Erythroblast (primary cell): ENCODE measurements around the gene TCF7L2.

Source experiments
- GATA1 ChIP-seq: IDR thresholded peaks from 2 replicates; pipeline ENCODE4 v1.6.1; 2011; ENCODE audit warnings: low read depth, mild to moderate bottlenecking, control low read depth, low read length, moderate library complexity
- POLR2A ChIP-seq: IDR thresholded peaks from 2 replicates; pipeline ENCODE4 v1.6.1; 2011; ENCODE audit warnings: mild to moderate bottlenecking, low read length

DNA sequence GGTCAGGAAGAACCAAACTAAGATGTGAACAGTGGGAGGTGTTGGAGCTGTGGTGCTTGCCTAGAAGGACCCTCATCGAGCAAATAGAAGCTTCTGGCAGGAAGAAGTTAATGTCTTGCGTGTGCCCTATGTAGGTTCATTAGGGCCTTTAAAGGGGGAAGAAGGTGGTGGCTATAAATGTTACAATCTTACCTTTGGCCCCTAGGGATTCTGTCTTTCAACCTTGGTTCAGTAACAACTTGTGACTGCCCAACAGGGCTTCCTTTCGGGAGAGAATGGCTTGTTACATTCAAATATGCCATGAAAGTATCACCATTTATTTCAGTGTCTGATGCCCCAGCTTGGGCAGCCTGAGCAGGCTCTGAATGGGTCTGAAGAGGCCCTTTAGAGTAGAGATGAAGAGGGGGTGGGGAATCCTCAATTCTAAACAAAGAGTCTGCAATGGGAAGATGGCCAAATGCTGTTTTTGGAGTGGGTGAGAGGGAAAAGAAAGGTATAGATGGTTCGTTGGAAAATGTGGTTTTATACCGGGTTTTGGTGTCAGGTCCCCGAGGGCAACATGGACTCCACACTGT lies 108.0 kb downstream of the TCF7L2 start:
- TF ChIP-seq POLR2A (no peak), GATA1 (no peak)
